GM12892 (cell line): ENCODE results near the gene MTX1.

Source experiments
- POLR2A ChIP-seq: IDR thresholded peaks from 2 replicates; pipeline ENCODE4 v1.6.1; 2011; ENCODE audit warnings: low read depth, low read length, control low read depth
- TAF1 ChIP-seq: IDR thresholded peaks from 2 replicates; pipeline ENCODE4 v1.6.1; 2011; ENCODE audit warnings: low read depth, mild to moderate bottlenecking, control low read depth, low read length, borderline replicate concordance

DNA sequence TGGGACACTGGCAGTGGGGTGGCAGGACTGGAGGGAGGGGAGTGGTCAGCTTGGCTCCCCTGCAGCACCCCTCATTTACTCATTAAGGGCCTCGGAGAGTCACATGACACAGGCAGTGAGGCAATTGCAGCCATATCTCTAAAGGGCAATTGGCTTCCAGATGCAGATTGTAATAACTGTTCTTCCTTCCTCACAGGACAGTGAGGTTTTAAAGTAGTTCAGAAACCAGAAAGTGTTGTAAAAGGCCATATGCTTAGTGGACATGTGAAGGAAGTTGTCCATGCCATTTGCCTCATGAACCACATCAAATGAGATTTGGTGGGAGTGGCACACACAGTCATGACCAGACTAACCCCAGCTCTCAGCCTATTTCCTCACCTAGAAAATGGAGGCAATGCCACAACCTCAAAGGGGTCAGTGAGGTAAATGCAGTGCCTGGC is 11.1 kb downstream of the MTX1 start:
- TF ChIP-seq TAF1, result no peak
- TF ChIP-seq POLR2A, result no peak
